GM18858 (cell line): ENCODE measurements around the gene TMEFF1.
"Not testable (repeated sequence)": the region's sequence is repeated elsewhere in the genome, so short reads cannot be mapped to it uniquely, and the experiment has no call there.

ENCODE experiments used
- ATAC-seq: cut with Tn5 transposase; IDR thresholded peaks from one replicate; pipeline ENCODE4 v1.9.1; 2021; ENCODE audit not compliant: unreplicated experiment

Gene TMEFF1

DNA sequence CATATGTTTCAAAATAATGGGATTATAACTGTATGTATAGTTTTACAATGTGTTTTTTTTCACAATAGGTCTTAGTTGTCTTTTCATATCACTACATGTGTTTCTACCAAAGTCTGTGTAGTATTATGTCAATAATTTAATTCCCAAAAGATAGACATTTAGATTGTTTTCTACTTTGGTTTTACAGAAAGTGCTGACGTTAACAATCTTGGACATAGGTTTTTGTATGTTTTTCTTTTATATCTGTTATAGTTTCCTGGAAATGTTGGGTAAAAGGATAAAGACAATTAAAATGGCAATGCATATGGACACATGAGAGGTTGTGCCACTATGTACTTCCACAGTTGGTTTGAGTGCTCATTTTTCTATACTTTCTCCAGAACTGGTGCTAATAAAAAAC lies 15.2 kb downstream of the TMEFF1 start:
- no peak for ATAC-seq

- no peak for ATAC-seq
These were observed 16.9 kb downstream of the TMEFF1 start for GRCh38 chr9:100489836-100490235.

DNA sequence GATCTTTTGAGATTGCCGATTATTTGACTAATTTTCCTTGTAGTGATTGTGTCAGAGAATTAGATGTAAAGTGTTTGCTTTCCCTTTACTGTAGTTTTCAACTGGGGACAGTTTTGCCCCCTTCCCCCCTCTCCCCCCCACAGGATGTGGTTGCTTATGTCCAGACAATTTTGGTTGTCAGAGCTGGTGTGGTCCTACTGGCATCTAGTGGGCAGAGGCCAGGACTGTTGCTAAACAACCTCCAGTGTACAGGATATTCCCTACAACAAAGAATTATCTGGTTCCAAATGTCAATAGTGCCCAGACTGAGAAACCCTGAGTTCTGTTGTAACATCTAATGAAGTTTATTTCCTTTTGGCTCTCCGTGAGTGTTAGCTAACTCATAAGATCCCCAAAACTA lies 20.0 kb downstream of the TMEFF1 start:
- ATAC-seq, result no peak

GRCh38 chr9:100498592-100498991 lies 25.6 kb downstream of the TMEFF1 start:
- ATAC-seq, result no peak

- ATAC-seq, result no peak
These were observed 26.5 kb downstream of the TMEFF1 start for GRCh38 chr9:100499460-100499859.

- ATAC-seq, result no peak
These were observed 26.9 kb downstream of the TMEFF1 start for GRCh38 chr9:100499866-100500265.

GRCh38 chr9:100505564-100506159 lies 32.7 kb downstream of the TMEFF1 start:
- peak; percentile 78 for ATAC-seq

GRCh38 chr9:100507350-100507749 lies 34.4 kb downstream of the TMEFF1 start:
- ATAC-seq, result peak; percentile 35

GRCh38 chr9:100511205-100511604 lies 38.3 kb downstream of the TMEFF1 start:
- ATAC-seq, result no peak

DNA sequence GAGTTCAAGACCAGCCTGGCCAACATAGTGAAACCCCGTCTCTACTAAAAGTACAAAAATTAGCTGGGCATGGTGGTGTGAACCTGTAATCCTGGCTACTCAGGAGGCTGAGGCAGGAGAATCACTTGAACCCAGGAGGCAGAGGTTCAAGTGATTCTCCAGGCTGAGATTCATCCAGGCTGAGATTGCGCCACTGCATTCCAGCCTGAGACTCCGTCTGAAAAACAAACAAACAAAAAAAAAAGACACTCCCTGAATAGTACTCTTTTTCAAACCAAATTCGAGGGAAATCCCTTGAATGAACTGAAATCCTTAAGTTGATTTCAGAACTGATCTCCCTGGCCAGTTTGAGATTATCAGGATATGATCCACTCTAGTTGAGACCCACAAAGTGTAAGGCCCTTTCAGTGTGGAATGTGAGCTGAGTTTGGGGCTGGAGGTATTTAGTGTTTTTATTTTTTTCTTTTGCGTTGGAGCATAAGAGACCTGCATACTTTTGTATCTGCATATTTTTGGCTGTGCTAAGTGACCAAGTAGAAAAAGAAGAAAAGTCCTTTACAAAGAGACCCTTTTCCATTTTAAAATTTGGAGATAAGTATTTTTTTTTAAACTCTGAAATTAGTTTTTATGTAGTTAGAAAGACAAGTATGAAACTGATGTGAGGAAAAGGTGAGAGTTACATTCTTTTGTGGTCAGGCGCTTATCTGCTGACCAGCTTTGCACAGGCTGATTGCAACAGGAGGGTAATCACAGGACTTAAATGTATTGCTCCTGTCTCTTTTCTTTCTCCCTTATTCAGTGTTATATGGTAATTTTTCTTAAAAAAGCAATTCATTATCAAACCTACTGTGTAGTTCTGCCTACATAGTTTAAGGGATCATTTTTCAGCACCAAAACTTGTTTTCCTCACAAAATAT lies 42.9 kb downstream of the TMEFF1 start:
- ATAC-seq, result no peak

DNA sequence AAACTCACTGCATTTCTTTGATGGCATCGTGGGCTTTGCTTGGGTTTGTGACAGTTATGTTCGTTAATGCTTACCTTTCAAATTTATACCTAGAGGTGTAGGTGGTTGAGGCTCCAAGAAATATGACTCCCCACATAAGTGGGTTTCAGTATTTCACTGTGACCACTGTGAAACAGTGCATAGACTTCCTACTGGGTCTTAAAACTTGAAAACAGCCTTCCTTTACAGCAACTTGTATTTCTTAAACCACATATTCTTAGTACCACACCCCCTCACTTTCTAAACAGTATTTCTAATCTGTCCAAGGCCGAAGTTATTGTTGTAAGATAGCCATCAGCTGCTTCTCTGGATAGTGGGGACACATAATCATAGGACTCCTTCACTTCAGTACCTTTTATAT lies 48.3 kb downstream of the TMEFF1 start:
- ATAC-seq, result no peak

DNA sequence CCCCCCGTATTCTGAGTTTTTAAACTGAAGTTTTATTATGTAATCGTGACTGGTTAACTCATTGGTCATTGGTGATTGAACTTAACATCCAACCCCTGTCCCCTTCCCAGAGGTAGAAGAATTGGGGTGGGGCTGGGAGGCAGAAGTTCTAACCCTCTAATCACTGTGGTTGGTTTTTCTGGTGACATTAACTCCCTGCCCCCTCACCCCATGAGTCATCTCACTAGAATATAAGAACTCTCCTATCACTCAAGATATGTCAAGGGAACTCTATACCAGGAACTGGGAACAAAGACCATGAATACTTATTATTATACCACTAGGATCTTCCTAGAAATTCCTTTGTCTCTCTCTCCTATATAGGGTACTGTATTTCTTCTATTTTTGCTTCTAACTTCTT lies 52.6 kb downstream of the TMEFF1 start:
- no peak for ATAC-seq

- not testable (repeated sequence) for ATAC-seq
These were observed 54.3 kb downstream of the TMEFF1 start for GRCh38 chr9:100527180-100527794.

DNA sequence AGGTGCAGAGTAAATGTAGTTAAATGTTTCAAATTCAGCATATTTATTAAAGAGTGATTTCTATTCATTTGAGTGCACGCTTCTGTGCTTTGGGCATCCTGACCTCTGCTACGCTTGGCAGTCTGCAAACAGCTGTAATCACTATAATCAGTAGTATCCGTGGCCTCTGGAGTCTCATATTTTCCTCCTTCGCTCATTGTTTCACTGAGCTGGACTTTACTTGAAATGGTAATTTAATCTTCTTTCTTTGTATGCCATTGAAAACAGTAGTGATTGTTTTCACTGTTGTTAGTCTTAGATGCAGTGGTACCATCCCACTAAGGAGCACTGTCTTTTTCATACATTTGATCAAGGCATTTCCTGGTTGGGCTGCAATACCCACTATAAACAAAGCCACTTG lies 61.5 kb downstream of the TMEFF1 start:
- no peak for ATAC-seq

GRCh38 chr9:100540327-100540726 lies 67.4 kb downstream of the TMEFF1 start:
- no peak for ATAC-seq

- ATAC-seq, result no peak
These were observed 76.1 kb downstream of the TMEFF1 start for GRCh38 chr9:100549048-100549447.

DNA sequence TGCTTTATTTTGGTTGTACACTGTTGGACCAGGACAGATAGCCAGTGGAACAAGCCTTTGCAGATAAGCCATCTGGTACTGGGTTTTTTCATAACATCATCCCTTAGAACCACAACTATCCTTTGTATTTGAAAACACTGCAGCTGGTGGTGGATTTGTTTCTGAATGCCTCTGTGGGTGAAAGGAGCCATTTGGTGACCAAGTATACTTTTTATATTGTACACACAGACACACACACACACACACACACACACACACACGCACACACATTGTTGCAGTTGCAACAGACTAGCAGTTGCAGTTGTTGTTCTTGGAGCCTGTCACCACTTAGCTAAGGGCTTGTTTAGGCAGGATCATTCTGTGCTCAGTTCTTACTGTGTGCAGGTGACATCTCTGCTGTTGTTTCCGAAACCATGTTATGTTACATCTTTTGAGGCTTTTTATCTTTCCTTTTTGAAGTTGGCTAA lies 82.0 kb downstream of the TMEFF1 start:
- no peak for ATAC-seq

- ATAC-seq, result peak; percentile 67
These were observed 82.5 kb downstream of the TMEFF1 start for GRCh38 chr9:100555471-100555870.

DNA sequence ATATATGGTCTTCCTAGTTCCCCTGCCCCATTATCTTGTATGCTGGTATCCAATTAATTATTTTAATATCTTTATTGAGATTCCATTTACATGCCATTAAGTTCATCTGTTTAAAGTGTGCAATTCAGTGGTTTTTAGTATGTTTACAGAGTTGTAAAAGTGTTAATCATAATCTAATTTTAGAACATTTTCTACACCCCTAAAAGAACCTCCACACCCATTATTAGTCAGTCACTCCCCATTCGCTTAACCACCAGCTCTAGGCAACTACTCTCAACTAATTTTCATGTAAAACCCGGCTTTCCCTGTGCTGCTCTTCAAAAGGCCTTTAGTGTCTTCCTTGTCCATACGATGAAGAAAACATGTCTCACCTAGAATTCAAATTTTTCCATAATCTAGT lies 84.1 kb downstream of the TMEFF1 start:
- no peak for ATAC-seq

- ATAC-seq, result no peak
These were observed 88.3 kb downstream of the TMEFF1 start for GRCh38 chr9:100561256-100561655.

DNA sequence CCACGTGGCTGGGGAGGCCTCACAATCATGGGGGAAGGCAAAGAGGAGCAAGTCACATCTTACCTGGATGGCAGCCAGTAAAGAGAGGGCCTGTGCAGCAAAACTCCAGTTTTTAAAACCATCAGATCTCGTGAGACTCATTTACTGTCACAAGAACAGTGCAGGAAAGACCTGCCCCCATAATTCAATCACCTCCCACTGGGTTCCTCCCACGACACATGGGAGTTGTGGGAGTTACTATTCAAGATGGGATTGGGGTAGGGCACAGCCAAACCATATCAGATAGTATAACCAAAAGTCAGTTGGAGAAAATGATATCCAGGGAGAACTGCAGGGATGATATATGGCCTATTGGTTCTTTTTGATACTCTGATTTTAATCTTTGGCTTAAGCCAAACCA lies 94.9 kb downstream of the TMEFF1 start:
- no peak for ATAC-seq
